Keratinocyte (primary cell): ENCODE data around the gene TNIP1. TPM values are rescaled to one million over a fixed set of nuclear protein-coding genes. Genes with fewer than 3 reads are reported as not detected.

Experiments used
- DNase-seq: peaks from one replicate; pipeline ENCODE4 v3.0.0-alpha.2; 2011; ENCODE audit warnings: low read depth, missing footprints, low spot score
- FAIRE-seq: peaks from 2 replicates; lab custom pipeline; 2011; peaks lifted over from hg19 to GRCh38; lab: Jason Lieb, UNC
- H2AFZ ChIP-seq: 2 replicates; pipeline ENCODE4 v1.6.0; 2012; ENCODE audit warnings: low read length, control low read depth, inconsistent platforms; ENCODE audit not compliant: control insufficient read depth
- H3K27ac ChIP-seq: 2 replicates; pipeline ENCODE4 v1.5.1; 2011; ENCODE audit warnings: low read length; ENCODE audit not compliant: control insufficient read depth, insufficient read depth
- H3K27me3 ChIP-seq: 3 replicates; pipeline ENCODE4 v1.6.0; 2011; ENCODE audit warnings: low read length; ENCODE audit not compliant: control insufficient read depth, insufficient read depth; ENCODE audit errors: extremely low read depth
- H3K36me3 ChIP-seq, 2 experiments: 2 replicates in 1 of 2; 3 replicates in 1 of 2; pipeline ENCODE4 v1.5.1; 2011; ENCODE audit warnings: low read length in 2 of 2, mild to moderate bottlenecking in 1 of 2; ENCODE audit not compliant: control insufficient read depth in 2 of 2, insufficient read depth in 2 of 2; ENCODE audit errors: extremely low read depth in 1 of 2
- H3K4me1 ChIP-seq: 3 replicates; pipeline ENCODE4 v1.5.1; 2011; ENCODE audit warnings: low read length; ENCODE audit not compliant: control insufficient read depth, insufficient read depth; ENCODE audit errors: extremely low read depth
- H3K4me2 ChIP-seq: 3 replicates; pipeline ENCODE4 v1.6.0; 2011; ENCODE audit warnings: low read depth, low read length; ENCODE audit not compliant: control insufficient read depth, insufficient read depth; ENCODE audit errors: extremely low read depth
- H3K4me3 ChIP-seq, 3 experiments: fragments of 200-600 bp in 1 of 3; sonication (generic) in 1 of 3; 2 replicates in 2 of 3; 3 replicates in 1 of 3; pipeline ENCODE4 v1.5.1; 2011 to 2016; ENCODE audit warnings: low read length in 3 of 3, mild to moderate bottlenecking in 3 of 3, control low read depth in 2 of 3, inconsistent platforms in 1 of 3, low read depth in 1 of 3, mixed read lengths in 1 of 3, mixed run types in 1 of 3, moderate library complexity in 1 of 3; ENCODE audit not compliant: control insufficient read depth in 2 of 3, insufficient read depth in 2 of 3; ENCODE audit errors: extremely low read depth in 1 of 3
- H3K79me2 ChIP-seq: 2 replicates; pipeline ENCODE4 v1.6.0; 2012; ENCODE audit warnings: low read length; ENCODE audit not compliant: control insufficient read depth, insufficient read depth
- H3K9ac ChIP-seq: 3 replicates; pipeline ENCODE4 v1.6.0; 2011; ENCODE audit warnings: low read length; ENCODE audit not compliant: control insufficient read depth, insufficient read depth; ENCODE audit errors: extremely low read depth
- H3K9me1 ChIP-seq: 3 replicates; pipeline ENCODE4 v1.6.0; 2011; ENCODE audit warnings: low read length; ENCODE audit not compliant: control insufficient read depth, insufficient read depth; ENCODE audit errors: extremely low read depth
- H3K9me3 ChIP-seq: 2 replicates; pipeline ENCODE4 v1.5.1; 2012; ENCODE audit warnings: low read depth, low read length; ENCODE audit not compliant: control insufficient read depth
- H4K20me1 ChIP-seq: 3 replicates; pipeline ENCODE4 v1.6.0; 2011; ENCODE audit warnings: low read length; ENCODE audit not compliant: control insufficient read depth, insufficient read depth; ENCODE audit errors: extremely low read depth
- CTCF ChIP-seq, 3 experiments: IDR thresholded peaks in 1 of 3; conservative IDR thresholded peaks in 1 of 3; optimal IDR thresholded peaks in 1 of 3; 2 replicates in 2 of 3; 3 replicates in 1 of 3; pipeline versions ENCODE3 to v1.5.1; 2011; ENCODE audit warnings: low read length in 3 of 3, mild to moderate bottlenecking in 3 of 3, moderate library complexity in 2 of 3, control low read depth in 1 of 3, inconsistent platforms in 1 of 3; ENCODE audit not compliant: insufficient read depth in 2 of 3; ENCODE audit errors: extremely low read depth in 1 of 3
- EZH2 ChIP-seq: IDR thresholded peaks from one replicate; pipeline ENCODE4 v1.6.1; 2012; ENCODE audit warnings: inconsistent platforms, mild to moderate bottlenecking, low read length, moderate library complexity
- dilution Hi-C: fragments of 300-500 bp; cut with MboI; formaldehyde crosslinking; loops from one replicate; pipeline ENCODE4 v1.7.0; 2020; ENCODE audit warnings: low sequenced_read_pairs; ENCODE audit not compliant: extremely low pct_ligation_motif_present
- polyA plus RNA-seq, 5 experiments: library from polyadenylated mRNA; depleted of rRNA in 3 of 5; stranded (reverse) in 3 of 5; stranded (forward) in 1 of 5; unstranded in 1 of 5; fragments of >200 nt; gene quantifications; 1 replicate in 1 of 5; 2 replicates in 3 of 5; 3 replicates in 1 of 5; pipeline versions ENCODE4 v1.2.1 to v1.2.3, GENCODE V29; 2011 to 2012; ENCODE audit warnings: missing spikeins in 2 of 5, low read depth in 1 of 5, low replicate concordance in 1 of 5

TNIP1 gene
- polyA plus RNA-seq, 1 donor (not counting 4 experiments of a cell fraction or from before 2014, with no cell fraction given) = 47.9 TPM

- Histone ChIP-seq H3K79me2 (no peaks in the 10 kb centered on the region), H3K9me3 (no peaks in the 10 kb centered on the region), H3K27ac (peak overlapping the region; percentile 86), H3K9ac (peak overlapping the region; percentile 19), H3K36me3 (no peaks in the 10 kb centered on the region), H4K20me1 (no peaks in the 10 kb centered on the region), H3K9me1 (no peaks in the 10 kb centered on the region), H3K27me3 (no peaks in the 10 kb centered on the region), H3K4me3 (no peak overlapping the region), H2AFZ (no peak overlapping the region), H3K4me2 (peak overlapping the region; percentile 58), H3K4me1 (peaks cover 39% of the 10 kb centered on the region)
- FAIRE-seq (peak; percentile 69), DNase-seq (no peak)
- dilution Hi-C loops = no loop called here
- TF ChIP-seq CTCF (optimal IDR thresholded peaks at IDR 0.05 in 1 of 3, IDR thresholded peaks at IDR 0.05 in 1 of 3, conservative IDR thresholded peaks at IDR 0.05 in 1 of 3; ENCODE audit: extremely low read depth in 1 of 3, insufficient read depth in 2 of 3, low read length in 3 of 3) (no peak), EZH2 (no peak)
Measured at GRCh38 chr5:151092762-151093161, 11.9 kb upstream of the TNIP1 start.

- H3K36me3 ChIP-seq = no peaks in the 10 kb centered on the region
- no peak overlapping the region for H3K27ac ChIP-seq
- no peak overlapping the region for H2AFZ ChIP-seq
- H3K4me3 ChIP-seq = no peak overlapping the region
- H3K4me2 ChIP-seq = no peak overlapping the region
- DNase-seq (no peak), FAIRE-seq (no peak)
- no peaks in the 10 kb centered on the region for H3K9me3 ChIP-seq
- dilution Hi-C loops = no loop called here
- peaks cover 9% of the 10 kb centered on the region for H3K79me2 ChIP-seq
- H3K9ac ChIP-seq = no peak overlapping the region
- H3K4me1 ChIP-seq = peaks cover 50% of the 10 kb centered on the region
- H3K27me3 ChIP-seq = no peaks in the 10 kb centered on the region
- no peaks in the 10 kb centered on the region for H4K20me1 ChIP-seq
- H3K9me1 ChIP-seq = no peaks in the 10 kb centered on the region
- TF ChIP-seq CTCF (optimal IDR thresholded peaks at IDR 0.05 in 1 of 3, IDR thresholded peaks at IDR 0.05 in 1 of 3, conservative IDR thresholded peaks at IDR 0.05 in 1 of 3; ENCODE audit: extremely low read depth in 1 of 3, insufficient read depth in 2 of 3, low read length in 3 of 3) (no peak), EZH2 (no peak)
Measured at GRCh38 chr5:151089726-151090125, 8.9 kb upstream of the TNIP1 start.
